GM11168 (cell line): ENCODE measurements around the gene IL1A.

Experiments
- in situ Hi-C: fragments of 300-500 bp; cut with MboI; formaldehyde crosslinking; loops from one replicate; pipeline ENCODE4 v1.12.0; 2022; ENCODE audit warnings: low sequenced_read_pairs; ENCODE audit not compliant: unreplicated experiment

The IL1A gene

DNA sequence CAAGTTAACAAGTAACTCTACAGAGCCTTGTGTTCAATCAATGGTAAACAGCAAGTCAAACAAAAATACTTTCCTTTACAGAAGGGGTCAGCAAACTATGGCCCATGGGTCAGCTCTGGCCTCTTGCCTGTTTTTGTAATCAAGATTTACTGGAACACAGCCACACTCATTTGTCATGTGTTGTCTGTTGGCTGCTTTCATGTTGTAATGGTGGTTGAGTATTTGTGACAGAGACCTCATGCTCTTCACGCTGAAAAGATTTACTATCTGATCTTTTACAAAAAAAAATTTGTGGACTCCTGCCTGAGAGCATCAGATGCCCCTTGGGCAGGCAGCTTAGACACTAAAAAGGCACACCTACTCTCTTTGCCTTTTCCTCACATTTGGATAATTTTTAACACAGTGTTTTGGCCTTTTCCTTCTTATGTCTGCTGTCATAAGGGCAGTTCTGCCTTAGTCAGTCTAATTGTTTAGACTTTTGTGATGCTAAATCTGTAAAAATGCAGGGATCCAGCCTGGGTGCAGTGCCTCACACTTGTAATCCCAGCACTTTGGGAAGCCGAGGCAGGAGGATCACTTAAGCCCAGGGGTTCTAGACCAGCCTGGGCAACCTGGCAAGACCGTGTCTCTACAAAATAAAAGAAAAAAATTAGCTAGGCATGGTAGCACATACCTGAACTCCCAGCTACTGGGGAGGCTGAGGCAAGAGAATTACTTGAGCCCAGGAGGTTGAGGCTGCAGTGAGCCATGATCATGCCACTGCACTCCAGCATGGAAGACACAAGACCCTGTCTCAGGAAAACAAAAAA, 34.0 kb upstream of the IL1A start:
- in situ Hi-C loops, result no loop called here

GRCh38 chr2:112817082-112817689, 32.9 kb upstream of the IL1A start:
- in situ Hi-C loops, result no loop called here

- in situ Hi-C loops, result no loop called here
Observed at GRCh38 chr2:112814278-112814677, 30.0 kb upstream of the IL1A start.

DNA sequence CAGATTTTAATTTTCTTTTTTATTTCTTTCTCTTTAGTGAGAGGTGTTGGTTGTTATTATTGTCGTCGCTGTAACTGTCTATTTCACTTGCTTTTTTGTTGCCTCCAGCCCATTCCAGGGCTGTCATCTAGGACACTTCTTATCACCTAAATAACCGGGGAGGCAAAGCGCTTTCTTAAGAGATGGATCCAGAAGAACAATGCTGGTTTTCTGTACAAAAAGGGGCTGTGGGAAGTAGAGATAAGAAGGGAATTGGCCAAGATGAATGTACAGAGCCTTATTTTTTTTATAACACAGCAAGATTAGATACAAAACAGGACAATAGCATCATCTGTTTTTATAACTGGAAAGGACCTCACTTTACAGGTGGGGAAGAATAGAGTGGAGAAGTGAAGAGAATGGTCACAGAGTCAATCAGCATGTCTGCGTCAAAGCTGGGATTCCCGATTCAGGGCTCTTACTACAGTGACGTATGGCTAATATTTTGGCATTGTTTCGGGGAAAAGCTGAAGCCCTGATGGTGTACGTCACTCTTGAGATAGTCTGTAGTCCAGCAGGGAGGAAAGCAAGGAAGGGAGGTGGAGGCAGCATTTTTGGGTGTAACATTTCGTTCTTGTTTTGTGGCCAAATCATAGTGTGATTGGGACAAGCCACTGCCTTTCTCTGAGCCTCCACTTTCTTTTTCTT, 29.1 kb upstream of the IL1A start:
- in situ Hi-C loops, result no loop called here

- in situ Hi-C loops, result no loop called here
Observed at GRCh38 chr2:112812318-112813267, 28.3 kb upstream of the IL1A start.

- in situ Hi-C loops, result no loop called here
Observed at GRCh38 chr2:112811841-112812306, 27.6 kb upstream of the IL1A start.

- in situ Hi-C loops, result no loop called here
Observed at GRCh38 chr2:112811276-112811831, 27.1 kb upstream of the IL1A start.

DNA sequence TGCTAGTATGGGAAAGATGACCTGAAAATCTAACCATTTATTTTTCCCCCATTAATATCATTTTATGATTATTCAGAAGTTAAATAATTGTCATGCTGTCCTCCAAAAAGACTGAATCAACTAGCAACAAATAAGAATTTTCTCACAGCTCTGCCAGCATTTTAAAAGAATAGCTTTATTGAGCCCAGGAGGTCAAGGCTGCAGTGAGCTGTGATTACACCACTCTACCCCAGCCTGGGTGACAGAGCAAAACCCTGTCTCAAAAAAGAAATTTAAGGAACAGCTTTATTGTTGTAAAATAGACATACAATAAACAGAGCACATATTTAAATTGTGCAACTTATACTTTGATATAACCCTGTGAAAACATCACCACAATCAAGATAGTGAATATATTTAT, 24.8 kb upstream of the IL1A start:
- in situ Hi-C loops, result no loop called here

DNA sequence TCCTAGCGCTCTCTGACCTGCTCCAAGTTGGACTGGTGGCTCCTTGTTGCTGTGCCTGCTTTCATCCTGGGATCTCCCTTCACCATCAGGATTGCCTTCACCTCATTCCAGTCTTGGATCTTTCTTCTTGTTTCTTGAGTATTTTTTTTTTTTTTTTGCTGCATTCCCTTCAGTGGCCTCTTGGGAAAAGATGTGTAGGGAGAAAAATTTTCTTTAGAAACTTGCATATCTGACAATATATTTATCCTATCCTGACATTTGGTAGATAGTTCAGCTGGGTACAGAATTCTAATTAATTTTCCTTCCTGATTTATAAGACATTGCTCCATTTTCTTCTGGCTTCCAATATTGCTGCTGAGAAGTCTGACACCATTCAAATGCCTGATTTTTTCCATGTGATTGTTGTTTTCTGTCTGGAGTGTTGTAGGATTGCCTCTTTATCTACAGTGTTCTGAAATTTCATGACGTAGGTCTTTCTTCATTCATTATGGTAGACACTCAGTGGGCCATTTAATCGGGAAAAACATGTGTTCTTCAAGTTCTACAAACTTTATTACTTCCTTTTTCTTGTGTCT, 23.0 kb upstream of the IL1A start:
- in situ Hi-C loops, result no loop called here

DNA sequence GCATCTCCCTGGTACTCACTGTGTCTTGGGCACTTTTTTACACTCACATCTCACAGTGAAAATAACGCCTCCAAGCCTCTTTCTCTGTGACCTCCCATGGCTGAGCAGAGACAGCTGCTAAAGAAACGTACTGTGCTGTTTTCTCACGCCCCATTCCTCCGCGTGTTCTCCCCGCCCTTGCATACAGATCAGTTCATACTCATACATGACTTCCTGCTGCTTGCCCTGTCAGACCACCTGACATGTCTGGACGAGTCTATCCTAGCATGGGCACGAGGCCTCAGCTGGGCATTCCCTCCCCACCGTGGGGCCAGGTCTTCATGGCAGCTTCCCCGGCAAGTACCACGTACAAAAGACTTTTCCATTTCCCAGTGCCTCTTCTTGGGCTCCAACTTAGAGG, 21.2 kb upstream of the IL1A start:
- in situ Hi-C loops, result no loop called here

DNA sequence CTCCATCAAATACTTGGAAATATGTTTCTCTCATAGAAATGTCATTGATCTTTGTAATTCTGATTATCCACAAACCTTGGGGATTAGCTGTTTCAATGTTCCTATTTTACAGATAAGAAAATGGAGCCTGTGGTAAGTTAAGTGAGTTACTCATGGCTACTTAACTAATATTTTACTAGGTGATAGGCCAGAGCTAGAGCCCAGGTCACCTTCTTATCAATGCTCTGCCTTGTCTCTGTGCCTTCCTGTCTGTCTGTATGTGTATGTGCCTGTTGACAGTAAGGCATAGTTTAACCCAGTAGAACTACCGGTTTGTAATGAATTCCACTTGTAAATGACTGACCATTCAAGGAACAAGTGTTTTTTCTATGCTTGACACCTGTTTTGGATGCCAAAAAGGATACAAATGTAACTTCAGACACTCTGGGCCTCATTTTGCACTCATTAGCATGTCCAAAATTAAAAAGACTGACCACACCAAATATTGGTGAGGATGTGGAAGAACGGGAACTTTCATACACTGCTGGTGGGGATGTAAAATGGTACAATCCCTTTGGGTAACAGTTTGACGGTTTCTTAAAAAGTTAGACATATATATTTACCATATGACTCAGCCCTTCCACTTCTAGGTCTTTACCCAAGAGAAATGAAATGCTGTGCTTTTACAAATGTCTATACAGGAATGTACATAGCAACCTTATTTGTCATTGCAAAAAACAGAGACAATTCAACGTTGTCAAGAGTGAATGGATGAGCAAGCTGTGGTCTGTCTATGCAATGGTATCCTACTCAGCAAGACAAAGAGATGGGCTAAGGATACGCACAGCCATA, 19.6 kb upstream of the IL1A start:
- in situ Hi-C loops, result no loop called here

DNA sequence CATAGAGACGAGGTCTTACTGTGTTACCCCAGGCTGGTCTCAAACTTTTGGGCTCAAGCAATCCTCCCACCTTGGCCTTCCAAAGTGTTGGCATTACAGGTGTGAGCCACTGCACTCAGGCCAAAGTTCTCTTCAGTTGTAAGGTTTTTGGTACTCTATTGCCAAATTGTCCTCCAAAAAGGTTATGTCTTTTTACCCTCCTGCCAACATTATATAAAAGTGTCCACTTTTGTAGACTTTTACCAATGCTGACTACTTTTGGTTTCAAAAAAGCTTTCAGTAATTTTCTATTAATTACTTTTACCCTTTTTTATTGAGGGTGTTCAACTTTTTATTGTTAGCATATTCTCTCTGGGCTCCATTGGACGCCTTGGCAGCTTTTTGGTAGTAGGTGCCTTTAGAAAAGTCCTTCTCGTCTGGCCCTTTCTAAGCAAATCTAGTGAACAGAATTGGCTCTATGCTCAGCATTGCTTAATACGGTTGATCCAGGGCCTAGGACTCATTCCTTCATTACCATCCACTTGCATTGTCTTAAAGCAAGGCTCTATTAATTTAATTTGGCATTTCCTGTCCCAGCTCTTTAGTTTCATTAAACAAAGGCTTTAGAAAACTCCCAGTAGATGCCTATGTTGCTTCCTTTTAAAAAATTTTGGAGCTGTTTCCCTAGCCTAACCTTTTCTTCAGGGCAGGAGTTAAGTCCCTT, 16.7 kb upstream of the IL1A start:
- in situ Hi-C loops, result no loop called here

GRCh38 chr2:112798979-112799975, 15.0 kb upstream of the IL1A start:
- in situ Hi-C loops, result no loop called here

- in situ Hi-C loops, result no loop called here
Observed at GRCh38 chr2:112796486-112796885, 12.2 kb upstream of the IL1A start.

DNA sequence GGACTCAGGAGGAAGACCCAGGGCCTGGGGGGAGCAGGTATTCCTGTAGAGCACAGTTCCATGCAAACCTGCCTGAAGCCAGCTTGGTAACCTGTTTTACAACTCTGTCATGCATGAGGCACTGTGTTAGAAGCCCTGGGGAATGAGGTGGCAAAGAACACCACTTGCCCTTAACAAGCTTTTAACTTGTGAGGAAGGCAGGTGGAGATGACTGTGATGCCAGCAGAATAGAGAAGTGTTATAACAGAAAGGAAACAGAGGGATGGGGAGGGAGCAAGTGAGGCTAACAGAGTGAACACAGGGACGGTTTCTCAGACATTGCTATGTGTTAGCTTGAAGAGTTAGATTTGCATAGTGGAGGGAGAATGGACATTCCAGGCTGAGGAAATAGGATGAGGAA, 11.5 kb upstream of the IL1A start:
- in situ Hi-C loops, result no loop called here

GRCh38 chr2:112794841-112795240, 10.5 kb upstream of the IL1A start:
- in situ Hi-C loops, result no loop called here

- in situ Hi-C loops, result no loop called here
Observed at GRCh38 chr2:112794131-112794733, 9.9 kb upstream of the IL1A start.
